OCI-LY1 (cell line): ENCODE results near the gene AKAP11.

Experiments used
- H2AFZ ChIP-seq: fragments of 200-600 bp; sonication (generic), shearing (Covaris generic); 2 replicates; pipeline ENCODE4 v1.6.0; 2014; ENCODE audit warnings: antibody characterized with exemption, mild to moderate bottlenecking, low read length
- H3F3A ChIP-seq: fragments of 200-600 bp; sonication (generic), shearing (Covaris generic); 2 replicates; pipeline ENCODE4 v1.6.0; 2014; ENCODE audit warnings: mild to moderate bottlenecking, antibody characterized with exemption, low read length, moderate library complexity; ENCODE audit not compliant: insufficient read depth
- H3K27ac ChIP-seq: fragments of 200-600 bp; sonication (generic); 2 replicates; pipeline ENCODE4 v1.5.1; 2014; ENCODE audit warnings: low read length, mixed run types, mild to moderate bottlenecking, low read depth; ENCODE audit not compliant: poor library complexity, severe bottlenecking
- H3K27me3 ChIP-seq: fragments of 200-600 bp; sonication (generic); 2 replicates; pipeline ENCODE4 v1.6.0; 2014; ENCODE audit warnings: antibody characterized with exemption, mild to moderate bottlenecking, low read length, moderate library complexity; ENCODE audit not compliant: insufficient read depth
- H3K36me3 ChIP-seq: fragments of 200-600 bp; sonication (generic); 2 replicates; pipeline ENCODE4 v1.6.1; 2014; ENCODE audit warnings: mild to moderate bottlenecking, antibody characterized with exemption, low read length, moderate library complexity, mixed read lengths; ENCODE audit not compliant: insufficient read depth
- H3K4me1 ChIP-seq: fragments of 200-600 bp; sonication (generic); 2 replicates; pipeline ENCODE4 v1.5.1; 2014; ENCODE audit warnings: mild to moderate bottlenecking, low read length, moderate library complexity; ENCODE audit not compliant: insufficient read depth, severe bottlenecking
- H3K4me2 ChIP-seq: fragments of 200-600 bp; sonication (generic), shearing (Covaris generic); 2 replicates; pipeline ENCODE4 v1.6.1; 2014; ENCODE audit warnings: low read length
- H3K4me3 ChIP-seq: fragments of 200-600 bp; sonication (generic); 2 replicates; pipeline ENCODE4 v1.5.1; 2014; ENCODE audit warnings: low read length, low read depth, mild to moderate bottlenecking, mixed read lengths; ENCODE audit not compliant: poor library complexity, severe bottlenecking
- H3K79me2 ChIP-seq: fragments of 200-600 bp; shearing (Covaris generic); 2 replicates; pipeline ENCODE4 v1.6.1; 2016; ENCODE audit warnings: mixed run types, low read length, mixed read lengths; ENCODE audit not compliant: insufficient read depth
- H3K9ac ChIP-seq: fragments of 200-600 bp; sonication (generic), shearing (Covaris generic); 2 replicates; pipeline ENCODE4 v1.6.1; 2014; ENCODE audit warnings: mild to moderate bottlenecking, low read length, mixed read lengths
- H3K9me2 ChIP-seq: fragments of 200-600 bp; sonication (generic), shearing (Covaris generic); 2 replicates; pipeline ENCODE4 v1.6.1; 2014; ENCODE audit warnings: low read depth, mild to moderate bottlenecking, low read length, mixed read lengths
- H3K9me3 ChIP-seq: fragments of 200-600 bp; shearing (Covaris generic); 2 replicates; pipeline ENCODE4 v1.6.1; 2014; ENCODE audit warnings: low read length, mixed read lengths
- H4K20me1 ChIP-seq: fragments of 200-600 bp; sonication (generic), shearing (Covaris generic); 2 replicates; pipeline ENCODE4 v1.6.0; 2016; ENCODE audit warnings: mild to moderate bottlenecking, low read length; ENCODE audit not compliant: insufficient read depth
- CTCF ChIP-seq: fragments of 200-600 bp; sonication (generic), shearing (Covaris generic); IDR thresholded peaks from 2 replicates; pipeline ENCODE4 v1.5.1; 2017; ENCODE audit warnings: mild to moderate bottlenecking, antibody characterized with exemption, low read length, moderate library complexity, mixed read lengths
- EZH2 ChIP-seq: fragments of 200-600 bp; sonication (generic), shearing (Covaris generic); IDR thresholded peaks from 2 replicates; pipeline ENCODE4 v1.8.0; 2017; ENCODE audit warnings: borderline replicate concordance, mixed run types, mild to moderate bottlenecking, antibody characterized with exemption, low read length, moderate library complexity, mixed read lengths

Gene AKAP11

GRCh38 chr13:42246541-42246940 is 25.4 kb upstream of the AKAP11 start:
- Histone ChIP-seq H3K4me3 (no peak overlapping the region), H3K27me3 (no peaks in the 10 kb centered on the region), H3K9ac (no peak overlapping the region), H3K4me2 (no peak overlapping the region), H3K36me3 (no peaks in the 10 kb centered on the region), H2AFZ (no peak overlapping the region), H3K27ac (no peak overlapping the region), H3K79me2 (no peaks in the 10 kb centered on the region), H3K9me2 (no peaks in the 10 kb centered on the region), H3F3A (no peaks in the 10 kb centered on the region), H3K4me1 (no peaks in the 10 kb centered on the region), H3K9me3 (no peaks in the 10 kb centered on the region), H4K20me1 (no peaks in the 10 kb centered on the region)
- no peak for TF ChIP-seq CTCF

DNA sequence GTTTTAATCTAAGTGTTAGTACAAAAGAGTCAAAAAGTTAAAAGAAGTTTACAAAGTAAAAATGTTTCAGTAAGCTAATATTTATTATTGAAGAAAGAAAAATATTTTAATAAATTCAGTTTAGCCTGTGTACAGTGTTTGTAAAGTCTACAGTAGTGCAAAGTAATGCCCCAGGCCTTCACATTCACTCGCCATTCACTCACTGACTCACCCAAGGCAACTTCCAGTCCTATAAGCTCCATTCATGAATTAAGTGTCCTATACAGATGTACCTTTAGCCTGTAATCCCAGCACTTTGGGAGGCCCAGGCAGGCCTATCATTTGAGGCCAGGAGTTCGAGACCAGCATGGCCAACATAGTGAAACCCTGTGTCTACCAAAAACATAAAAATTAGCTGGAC is 24.1 kb upstream of the AKAP11 start:
- Histone ChIP-seq H3K79me2 (no peaks in the 10 kb centered on the region), H3K9me2 (no peaks in the 10 kb centered on the region), H2AFZ (no peak overlapping the region), H3K27ac (no peak overlapping the region), H3F3A (no peaks in the 10 kb centered on the region), H3K4me3 (no peak overlapping the region), H3K27me3 (no peaks in the 10 kb centered on the region), H3K4me1 (no peaks in the 10 kb centered on the region), H3K9ac (no peak overlapping the region), H3K36me3 (no peaks in the 10 kb centered on the region), H4K20me1 (no peaks in the 10 kb centered on the region), H3K4me2 (no peak overlapping the region), H3K9me3 (no peaks in the 10 kb centered on the region)
- TF ChIP-seq CTCF (no peak), EZH2 (no peak)

GRCh38 chr13:42255886-42256285 is 16.1 kb upstream of the AKAP11 start:
- no peak overlapping the region for H3K9ac ChIP-seq
- no peak overlapping the region for H2AFZ ChIP-seq
- H3K36me3 ChIP-seq = no peaks in the 10 kb centered on the region
- no peaks in the 10 kb centered on the region for H3K9me3 ChIP-seq
- H3K9me2 ChIP-seq = no peaks in the 10 kb centered on the region
- TF ChIP-seq EZH2 = no peak
- TF ChIP-seq CTCF = no peak
- H3K27me3 ChIP-seq = no peaks in the 10 kb centered on the region
- no peak overlapping the region for H3K27ac ChIP-seq
- no peaks in the 10 kb centered on the region for H3F3A ChIP-seq
- no peaks in the 10 kb centered on the region for H3K4me1 ChIP-seq
- no peaks in the 10 kb centered on the region for H4K20me1 ChIP-seq
- H3K4me2 ChIP-seq = no peak overlapping the region
- H3K4me3 ChIP-seq = no peak overlapping the region
- H3K79me2 ChIP-seq = no peaks in the 10 kb centered on the region
